GM21737 (cell line): ENCODE measurements around the gene C10orf71.

Experiments used
- ATAC-seq: cut with Tn5 transposase; IDR thresholded peaks from one replicate; pipeline ENCODE4 v1.9.1; 2021; ENCODE audit warnings: mild to moderate bottlenecking, moderate library complexity; ENCODE audit not compliant: unreplicated experiment

Gene C10orf71

DNA sequence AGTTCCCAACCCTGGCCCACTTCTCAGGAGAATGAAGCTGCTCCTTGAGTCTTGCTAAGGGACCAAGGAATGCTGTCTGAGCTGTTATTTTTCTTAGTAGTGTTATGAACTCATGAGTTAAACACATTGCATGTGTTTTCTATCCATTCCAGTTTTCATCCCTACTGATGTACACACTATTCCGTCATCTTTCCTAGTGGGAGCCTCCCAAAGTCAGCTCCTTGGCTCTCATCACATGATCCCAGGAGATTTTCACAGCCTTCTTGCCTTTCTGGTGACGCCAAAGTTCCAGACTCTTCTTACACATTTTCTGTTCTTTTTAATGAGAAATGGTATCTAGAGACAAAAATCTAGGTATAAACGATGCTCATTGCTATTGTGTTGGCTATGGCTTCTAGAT, 8.4 kb upstream of the C10orf71 start:
- ATAC-seq = no peak

DNA sequence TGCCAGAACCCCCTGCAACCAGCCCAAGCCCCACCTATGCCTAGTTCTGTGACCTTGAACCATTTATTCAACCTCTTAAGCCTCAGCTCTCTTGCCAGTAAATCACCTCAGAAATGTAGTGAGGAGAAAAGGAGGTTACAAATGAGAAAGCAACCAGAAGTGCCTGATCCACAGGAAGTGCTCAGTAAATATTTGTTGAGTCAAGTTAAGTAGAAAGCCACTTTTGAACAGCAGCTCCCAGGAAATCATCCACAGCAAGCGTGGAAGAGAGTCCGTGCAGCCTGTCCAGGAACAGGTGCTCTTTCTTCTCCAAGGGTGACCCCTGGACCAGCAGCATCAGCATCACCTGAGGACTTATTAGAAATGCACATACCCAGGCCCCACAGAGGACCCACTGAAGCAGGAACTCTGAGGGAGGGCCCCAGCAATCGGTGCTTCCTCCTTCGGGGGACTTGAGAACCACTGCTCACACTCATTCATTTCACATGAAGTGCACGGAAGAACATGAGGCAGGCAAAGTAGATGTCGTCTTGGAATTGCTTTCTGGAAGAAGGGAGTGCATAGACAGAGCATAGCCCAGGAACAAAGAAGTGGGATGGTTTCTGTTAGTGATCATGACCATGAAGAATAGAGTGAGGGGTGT, 6.3 kb upstream of the C10orf71 start:
- ATAC-seq = no peak

DNA sequence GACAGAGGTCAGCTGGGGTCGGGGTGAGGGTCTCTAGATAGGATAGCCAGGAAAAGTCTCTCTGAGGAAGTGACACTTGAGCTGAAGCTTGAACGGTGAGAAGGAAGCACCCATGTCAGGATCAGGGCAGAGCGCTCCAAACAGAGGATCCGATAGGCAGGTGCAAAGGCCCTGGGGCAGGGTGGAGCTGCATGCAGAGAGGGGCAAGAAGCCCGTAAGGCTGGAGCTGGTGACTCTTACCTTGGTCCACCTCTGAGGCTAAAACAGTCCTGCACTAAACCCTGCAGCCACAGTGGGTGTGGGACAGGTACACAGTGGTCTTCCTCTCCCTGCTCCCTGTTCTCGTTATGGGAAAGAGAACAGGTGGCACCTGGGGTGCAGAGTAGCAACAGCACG, 5.8 kb upstream of the C10orf71 start:
- ATAC-seq = no peak

DNA sequence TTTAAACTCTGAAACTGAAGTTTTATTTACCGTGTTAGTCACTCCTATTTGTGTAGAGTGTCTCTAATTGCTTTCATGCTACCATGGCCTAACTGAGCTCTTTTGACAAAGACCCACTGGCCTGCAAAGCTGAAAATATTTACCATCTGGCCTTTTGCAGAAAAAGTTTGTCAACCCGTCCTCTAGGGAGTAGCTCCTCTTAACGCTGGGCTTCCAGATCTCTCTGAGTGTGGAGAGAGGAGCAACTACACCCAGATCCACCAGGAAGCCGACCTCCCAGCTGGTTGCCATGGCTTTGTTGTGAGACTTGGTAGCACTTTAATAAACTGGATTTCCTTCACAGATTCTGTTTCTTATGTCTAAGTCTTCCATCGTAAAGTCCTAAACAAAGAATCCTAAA, 4.2 kb upstream of the C10orf71 start:
- ATAC-seq = no peak

DNA sequence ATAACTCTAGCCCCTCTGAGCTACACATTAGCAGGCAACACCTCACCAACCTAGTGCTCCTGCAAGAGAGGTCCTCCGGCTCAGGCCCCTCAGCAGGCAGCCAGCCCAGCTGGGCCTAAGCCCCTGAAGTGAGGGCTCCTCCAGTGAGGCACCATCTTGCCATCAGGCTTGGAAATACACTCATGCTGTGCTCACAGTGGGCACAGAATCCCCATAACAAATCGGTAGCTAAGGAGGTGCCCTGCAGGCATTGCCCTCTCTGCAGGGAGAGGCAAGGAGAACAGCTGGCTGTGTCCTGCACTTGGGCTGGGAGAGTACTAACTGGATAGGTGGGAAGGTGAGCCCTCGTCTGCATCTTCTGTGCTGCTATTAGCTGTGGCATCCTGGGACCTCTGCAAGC, 3.7 kb upstream of the C10orf71 start:
- ATAC-seq = no peak

DNA sequence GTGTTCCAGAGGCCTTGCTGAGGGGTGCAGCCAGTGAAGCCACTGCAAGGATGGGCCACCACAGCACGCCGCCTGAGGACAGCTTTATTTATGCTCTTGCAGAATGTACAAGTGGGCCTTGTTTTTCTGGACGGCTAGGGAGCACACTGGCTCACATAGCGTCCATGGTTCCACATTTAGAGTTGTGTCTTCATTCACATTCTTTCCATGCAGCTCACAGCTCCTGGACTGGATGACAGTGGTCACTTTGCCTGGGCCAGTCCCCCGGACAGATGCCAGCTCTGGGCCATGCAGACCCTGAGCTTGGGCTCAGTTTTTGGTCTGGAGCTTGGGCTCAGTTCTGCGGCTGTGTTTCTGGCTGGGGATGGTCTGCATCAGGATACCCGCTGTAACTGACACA, 2.6 kb upstream of the C10orf71 start:
- ATAC-seq = no peak

DNA sequence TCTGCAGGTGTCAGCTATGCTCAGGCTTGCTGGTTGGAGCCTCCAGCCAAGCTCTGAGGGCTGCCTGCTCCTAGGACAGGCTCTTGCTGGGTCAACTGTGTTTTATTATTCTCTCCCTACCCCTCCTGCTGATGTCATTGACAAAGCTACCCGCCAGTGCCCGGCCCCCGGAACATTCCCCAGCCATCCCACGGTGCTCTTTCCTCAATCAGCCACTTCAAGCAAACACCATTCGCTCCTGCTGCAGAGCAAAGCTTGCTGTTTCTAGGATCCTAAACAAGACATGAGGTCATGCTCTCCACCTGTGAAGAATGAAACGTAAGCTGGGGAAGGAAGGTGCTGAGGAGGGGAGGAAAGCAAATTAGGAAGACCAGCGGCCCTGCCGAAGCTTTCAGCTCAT, 2.1 kb upstream of the C10orf71 start:
- no peak for ATAC-seq

DNA sequence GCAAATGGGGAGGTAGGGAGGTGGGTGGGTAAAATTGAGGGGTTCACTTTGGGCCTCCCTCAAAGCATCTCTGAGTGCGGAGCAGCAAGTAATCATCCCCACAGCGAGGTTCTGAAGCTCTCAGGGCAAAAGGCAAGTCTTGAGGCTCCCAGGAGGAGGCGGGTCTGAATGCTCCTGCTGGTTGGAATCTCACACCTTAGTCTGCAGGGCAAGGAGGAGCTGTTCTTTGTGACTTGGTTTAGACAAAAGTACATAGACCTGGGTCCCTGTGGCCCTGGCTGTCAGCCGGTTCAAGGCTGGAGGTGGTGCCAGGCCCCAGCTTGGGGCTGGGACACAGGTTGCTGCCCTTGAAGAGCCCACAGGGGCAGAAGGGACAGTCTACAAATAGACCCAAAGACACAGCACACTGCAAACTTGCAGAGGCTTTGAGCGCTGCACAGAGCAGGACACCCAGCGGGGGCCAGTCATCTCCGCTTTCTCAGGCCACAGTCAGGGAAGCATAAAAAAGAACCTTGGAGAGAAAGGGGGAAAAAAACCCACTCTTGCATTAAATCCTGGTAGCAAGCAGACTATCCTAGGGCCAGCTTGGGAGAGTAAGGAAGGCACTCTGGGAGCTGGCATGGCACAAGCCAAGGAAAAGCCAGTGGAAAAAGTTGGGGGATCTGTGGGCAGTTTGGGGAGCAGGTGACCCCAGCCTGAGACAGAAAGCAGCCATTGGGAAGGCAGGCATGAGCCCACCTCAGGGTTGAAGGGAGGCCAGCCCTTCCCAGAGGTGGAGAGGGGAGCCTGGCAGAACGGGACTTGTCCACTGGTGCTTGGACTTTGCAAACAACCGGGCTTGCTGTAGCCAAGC, 926 bp upstream of the C10orf71 start:
- no peak for ATAC-seq

DNA sequence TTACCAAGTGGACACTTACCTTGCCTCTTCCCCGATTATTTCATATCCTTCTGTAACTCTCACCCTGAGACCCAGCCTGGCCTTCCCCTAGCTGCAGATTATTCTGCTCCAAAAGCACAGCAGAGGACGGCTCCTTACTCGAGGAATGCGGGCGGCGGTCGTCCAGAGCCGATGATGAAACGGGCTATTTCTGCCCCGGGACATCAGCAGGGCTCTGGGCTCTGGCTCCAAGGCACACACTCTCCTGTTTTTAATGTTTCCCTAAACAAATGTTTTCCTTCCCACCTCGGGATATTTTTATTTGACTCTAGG, 343 bp upstream of the C10orf71 start:
- ATAC-seq = no peak

DNA sequence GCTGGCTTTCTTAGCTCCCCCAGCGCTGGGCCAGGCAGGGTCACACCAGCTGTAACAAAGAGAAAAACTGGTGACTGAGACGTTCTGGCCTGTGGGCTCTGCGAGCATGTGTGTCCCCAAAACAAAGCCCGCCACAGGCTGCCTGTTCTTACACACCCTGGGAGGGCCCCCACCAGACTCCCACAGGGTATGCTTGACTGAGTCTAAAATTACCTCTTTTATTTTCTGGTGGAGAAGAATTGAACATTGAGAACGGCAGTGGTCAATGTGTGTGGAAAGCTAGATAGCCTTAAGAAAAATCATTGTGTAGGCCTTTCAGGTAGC, 808 bp downstream of the C10orf71 start:
- ATAC-seq = peak; percentile 67

DNA sequence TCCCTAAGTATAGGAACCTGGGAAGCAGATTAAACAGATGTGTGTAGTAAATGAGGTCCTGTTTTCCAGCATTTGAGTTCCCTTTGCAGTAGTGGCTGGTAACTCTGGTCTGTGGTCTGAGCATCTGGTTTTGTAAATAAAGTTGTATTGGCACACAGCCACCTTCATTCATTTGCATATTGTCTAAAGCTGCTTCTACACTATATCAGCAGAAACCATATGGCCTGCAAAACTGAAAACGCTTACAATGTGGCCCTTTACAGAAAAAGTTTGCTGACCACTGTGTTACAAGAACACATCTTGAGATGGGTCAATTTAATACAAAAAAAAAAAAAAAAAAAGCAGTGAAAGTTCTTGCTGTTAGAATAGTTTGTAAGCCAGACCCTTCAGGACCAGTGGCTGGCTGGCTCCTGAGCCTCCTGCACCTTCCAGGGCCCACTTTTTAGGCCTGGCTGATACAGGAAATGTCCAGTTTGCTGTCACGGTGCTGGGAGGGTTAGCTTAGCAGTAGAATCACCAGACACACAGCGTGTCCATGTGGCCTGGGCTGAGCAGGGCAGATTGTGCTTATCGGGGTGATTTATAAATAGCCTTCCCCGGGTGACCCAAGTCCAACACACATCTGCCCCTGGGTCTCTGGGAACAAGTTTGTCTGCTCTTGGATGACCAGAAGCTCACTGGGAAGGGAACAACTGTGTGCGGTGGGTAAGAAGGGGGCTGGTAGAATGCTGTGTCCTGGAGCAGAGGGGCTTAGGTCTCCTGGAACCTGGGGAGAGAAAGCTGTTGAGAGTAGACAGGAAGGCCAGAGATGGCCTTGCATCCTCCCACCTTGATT, 1.4 kb downstream of the C10orf71 start:
- peak; percentile 62 for ATAC-seq

DNA sequence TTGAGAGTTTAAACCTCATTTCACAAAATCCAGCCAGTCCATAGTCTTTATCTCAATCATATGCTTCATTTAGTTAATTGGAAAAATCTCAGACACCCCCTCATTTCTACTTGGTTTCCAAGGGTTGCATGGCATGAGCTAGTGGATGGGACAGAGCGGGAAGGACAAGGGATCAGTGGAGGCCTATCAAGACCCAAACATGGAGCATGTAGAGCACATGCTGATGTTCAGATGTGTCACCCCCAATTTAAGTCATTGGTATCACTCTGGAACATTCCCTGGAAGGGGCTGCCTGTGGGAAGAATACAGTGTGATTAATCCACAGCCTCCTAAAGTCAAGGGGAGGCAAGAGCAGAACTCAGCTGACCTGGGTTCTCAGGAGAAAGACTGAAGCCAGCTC, 2.3 kb downstream of the C10orf71 start:
- no peak for ATAC-seq

DNA sequence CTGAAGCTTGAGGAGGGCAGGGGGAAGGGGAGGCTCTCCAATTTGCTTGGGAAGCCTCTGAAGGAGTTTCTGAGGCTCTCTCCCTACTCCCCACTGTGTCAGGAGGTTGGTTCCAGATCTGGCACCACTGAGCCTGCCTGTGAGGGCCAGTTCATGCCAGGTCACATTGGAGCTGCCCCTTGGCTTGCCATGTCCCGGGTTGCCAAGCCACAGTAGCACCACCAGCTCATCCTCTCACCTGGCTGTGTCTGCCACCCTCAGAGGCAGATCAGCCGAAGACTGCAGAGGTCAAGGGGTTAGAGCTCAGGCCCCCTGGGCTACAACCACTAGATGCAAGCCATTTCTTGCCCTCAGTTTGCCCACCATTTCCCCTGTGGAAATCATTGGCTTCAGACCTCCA, 3.1 kb downstream of the C10orf71 start:
- ATAC-seq = no peak

DNA sequence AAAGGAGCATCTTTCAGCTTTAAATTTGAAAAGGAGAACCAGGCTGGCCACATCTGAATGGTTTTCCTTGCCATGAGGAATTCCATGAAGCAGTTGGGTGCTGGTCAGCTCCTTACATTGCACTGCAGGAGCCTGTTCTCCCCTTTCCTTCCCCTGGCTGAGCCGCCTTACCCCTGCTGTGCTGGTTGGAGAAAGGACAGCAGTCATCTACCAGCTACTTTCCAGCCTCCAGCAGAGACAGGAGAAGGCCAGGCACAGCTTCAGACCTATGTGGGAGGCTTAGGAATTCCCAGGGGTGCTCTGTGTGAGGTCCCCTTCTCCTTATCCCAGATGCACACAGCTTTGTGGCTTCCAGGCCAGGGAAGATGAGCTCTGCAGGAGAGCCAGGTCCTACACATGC, 4.7 kb downstream of the C10orf71 start:
- ATAC-seq = no peak

DNA sequence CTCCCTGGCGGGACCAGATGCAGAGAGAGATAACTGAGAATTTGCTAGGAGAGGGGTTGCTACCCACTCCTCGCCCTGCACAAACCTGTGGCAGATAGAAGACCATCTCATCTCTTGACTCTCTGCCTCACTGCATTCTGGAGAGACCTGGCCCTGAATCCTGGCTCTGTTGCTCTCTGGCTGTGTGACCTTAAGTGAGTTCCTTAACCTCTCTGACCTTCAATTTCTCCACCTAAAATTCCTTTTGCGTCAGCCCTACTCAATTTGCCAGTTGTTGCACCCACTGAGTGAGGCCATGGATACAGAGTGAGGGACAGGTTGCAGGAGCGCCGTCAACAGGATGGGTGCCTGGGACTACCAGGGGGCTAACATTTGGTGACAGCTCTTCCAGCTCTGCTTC, 5.2 kb downstream of the C10orf71 start:
- no peak for ATAC-seq

DNA sequence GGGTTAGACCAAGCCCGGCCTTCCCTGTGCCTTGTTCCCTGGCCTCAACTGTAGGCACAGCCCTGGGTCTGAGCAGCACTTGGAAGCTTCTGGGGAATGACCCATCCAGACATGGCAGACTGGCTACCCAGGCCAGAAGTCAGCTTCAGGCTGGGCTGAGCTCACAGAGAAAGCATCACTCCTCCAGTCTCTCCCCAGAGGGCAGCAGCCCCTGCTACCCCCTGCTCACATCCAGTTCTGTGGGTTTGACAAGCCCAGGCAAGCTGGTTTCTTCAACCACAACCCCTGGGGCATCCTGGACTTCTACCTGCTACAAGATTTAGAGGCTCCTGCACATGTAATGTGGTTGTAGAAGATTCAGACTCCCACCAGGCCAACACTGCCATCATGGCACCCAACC, 9.0 kb downstream of the C10orf71 start:
- ATAC-seq = no peak

DNA sequence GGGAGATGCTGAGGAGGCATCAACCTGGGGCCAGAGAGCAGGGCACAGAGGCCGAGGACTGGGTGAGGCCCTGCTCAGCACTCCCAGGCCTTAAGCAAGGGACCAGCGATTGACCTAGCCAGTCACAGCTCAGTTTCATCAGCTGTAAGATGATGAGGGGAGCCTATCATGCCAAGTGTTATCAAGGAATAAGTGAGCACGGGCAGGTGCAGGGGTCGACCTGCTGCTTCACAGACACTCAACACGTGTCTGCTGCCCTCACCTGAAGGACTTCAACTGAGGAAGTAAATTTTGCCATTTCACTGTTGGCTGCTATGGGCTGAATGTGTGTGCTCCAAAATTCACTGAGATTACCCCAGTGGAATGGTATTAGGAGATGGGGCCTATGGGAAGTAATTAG, 9.9 kb downstream of the C10orf71 start:
- ATAC-seq = no peak

DNA sequence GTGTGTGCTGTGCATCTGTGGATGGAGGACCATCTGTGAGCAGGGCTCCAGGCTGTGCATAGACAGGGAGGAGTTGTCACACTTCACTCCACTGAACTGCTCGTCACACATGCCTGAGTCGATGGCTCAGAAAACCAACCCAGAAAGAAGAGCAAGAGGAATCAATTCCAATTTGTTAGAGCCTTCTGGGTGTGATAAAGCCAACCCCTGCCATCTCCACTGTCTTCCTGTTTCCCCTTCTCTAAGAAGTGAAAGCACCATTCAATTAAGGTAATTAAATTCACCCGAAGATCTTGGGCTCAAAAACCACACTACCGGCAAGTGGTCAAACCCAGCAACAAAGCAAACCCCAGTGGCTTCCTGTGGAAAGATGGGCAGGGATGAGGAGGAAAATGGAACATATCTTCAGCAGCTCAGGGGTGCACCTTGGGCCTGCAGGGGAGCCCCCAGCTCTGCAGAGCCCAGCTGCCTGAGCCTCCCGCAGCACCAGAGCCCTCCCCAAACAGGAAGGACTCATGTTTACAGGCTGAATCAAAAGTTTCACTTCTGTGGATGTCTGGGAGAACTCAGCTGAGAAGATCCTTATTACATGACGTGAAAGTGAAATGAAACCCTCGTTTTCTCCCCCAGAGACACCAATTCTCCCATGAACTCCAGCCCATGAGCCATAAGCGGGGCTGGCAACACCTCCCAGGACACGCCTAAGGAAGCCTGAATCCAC, 10.9 kb downstream of the C10orf71 start:
- ATAC-seq = peak; percentile 55

DNA sequence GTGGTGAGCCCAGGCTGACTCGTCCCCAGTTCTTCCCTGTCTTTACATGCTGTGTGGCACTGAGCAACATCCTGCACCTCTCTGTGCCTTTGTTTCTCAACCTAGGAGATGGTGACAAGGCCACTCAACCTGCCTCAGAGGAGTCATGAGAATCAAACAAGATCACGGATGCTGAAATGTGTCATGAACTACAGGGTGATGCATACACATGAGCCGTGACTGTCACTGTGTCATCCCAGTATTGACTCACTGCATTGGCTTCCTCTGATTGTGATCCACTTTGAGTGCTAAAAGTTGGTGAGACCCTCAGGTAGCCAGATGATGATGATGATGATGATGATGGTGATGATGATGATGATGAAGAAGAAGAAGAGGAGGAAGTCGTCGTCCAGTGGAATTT, 11.5 kb downstream of the C10orf71 start:
- ATAC-seq = no peak

DNA sequence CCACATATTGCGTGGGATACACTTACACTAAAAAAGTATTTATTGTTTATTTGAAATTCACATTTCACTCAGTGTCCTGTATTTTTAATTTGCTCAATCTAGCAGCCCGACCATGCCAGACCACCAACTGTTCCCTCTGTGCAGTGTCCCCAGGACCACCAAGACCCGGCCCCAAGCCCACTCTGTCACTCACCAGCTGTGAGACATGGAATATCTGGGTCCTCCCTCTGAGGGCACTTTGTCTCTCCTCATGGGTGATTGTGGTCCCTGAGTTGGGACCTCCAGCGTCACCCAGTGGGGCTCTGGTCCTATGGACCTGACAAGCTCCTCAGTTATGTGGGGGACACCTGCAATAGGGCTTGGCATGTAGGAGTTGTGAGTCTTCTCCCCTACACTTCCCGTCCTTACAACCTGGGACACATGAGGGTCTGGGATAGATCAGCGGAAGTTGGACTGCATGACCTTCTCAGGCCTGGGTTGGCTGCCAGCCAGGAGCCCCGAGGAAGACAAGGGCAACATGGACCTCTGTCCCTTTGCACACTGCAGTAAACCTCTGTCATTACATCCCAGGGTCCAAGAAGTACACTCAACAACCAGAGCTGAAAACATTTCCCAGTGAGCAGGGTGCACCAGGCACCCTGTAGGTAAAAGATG, 12.1 kb downstream of the C10orf71 start:
- no peak for ATAC-seq
